GM13977 (cell line): ENCODE measurements around the gene HRAS.

Source experiments
- DNase-seq: peaks from one replicate; pipeline ENCODE4 v3.0.0; 2012; ENCODE audit warnings: low spot score
- in situ Hi-C: fragments of 300-500 bp; cut with MboI; formaldehyde crosslinking; loops from one replicate; pipeline ENCODE4 v1.12.0; 2022; ENCODE audit warnings: low sequenced_read_pairs, low pct_unique_long_range_greater_than_20kb, mixed read lengths, inconsistent platforms; ENCODE audit not compliant: unreplicated experiment
- TF ChIP-seq, protein P1 (sequence below): IDR thresholded peaks from 2 replicates; pipeline ENCODE4 v1.5.1; 2012; ENCODE audit warnings: mild to moderate bottlenecking, control low read depth; ENCODE audit not compliant: insufficient read depth; ENCODE audit errors: extremely low read depth, missing control alignments

HRAS gene

DNA sequence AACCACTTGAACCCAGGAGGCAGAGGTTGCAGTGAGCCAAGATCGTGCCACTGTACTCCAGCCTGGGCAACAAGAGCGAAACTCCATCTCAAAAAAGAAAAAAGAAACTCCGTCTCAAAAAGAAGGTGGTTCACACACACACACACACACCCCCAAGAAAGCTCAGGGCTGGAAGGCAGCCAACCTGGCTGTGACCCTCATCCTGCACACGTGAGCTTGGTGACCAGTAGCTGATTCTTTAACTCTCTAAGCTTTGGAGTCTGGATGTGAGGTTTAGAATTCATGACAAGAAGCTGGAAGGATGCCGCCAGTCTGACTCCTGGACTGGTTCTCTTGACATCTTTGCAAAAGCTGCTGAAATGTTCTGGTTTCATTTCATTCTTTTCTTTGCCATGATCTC is 26.4 kb downstream of the HRAS start:
- in situ Hi-C loops, result no loop called here
- TF ChIP-seq, protein P1, sequence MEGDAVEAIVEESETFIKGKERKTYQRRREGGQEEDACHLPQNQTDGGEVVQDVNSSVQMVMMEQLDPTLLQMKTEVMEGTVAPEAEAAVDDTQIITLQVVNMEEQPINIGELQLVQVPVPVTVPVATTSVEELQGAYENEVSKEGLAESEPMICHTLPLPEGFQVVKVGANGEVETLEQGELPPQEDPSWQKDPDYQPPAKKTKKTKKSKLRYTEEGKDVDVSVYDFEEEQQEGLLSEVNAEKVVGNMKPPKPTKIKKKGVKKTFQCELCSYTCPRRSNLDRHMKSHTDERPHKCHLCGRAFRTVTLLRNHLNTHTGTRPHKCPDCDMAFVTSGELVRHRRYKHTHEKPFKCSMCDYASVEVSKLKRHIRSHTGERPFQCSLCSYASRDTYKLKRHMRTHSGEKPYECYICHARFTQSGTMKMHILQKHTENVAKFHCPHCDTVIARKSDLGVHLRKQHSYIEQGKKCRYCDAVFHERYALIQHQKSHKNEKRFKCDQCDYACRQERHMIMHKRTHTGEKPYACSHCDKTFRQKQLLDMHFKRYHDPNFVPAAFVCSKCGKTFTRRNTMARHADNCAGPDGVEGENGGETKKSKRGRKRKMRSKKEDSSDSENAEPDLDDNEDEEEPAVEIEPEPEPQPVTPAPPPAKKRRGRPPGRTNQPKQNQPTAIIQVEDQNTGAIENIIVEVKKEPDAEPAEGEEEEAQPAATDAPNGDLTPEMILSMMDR, result no peak
- no peak for DNase-seq

DNA sequence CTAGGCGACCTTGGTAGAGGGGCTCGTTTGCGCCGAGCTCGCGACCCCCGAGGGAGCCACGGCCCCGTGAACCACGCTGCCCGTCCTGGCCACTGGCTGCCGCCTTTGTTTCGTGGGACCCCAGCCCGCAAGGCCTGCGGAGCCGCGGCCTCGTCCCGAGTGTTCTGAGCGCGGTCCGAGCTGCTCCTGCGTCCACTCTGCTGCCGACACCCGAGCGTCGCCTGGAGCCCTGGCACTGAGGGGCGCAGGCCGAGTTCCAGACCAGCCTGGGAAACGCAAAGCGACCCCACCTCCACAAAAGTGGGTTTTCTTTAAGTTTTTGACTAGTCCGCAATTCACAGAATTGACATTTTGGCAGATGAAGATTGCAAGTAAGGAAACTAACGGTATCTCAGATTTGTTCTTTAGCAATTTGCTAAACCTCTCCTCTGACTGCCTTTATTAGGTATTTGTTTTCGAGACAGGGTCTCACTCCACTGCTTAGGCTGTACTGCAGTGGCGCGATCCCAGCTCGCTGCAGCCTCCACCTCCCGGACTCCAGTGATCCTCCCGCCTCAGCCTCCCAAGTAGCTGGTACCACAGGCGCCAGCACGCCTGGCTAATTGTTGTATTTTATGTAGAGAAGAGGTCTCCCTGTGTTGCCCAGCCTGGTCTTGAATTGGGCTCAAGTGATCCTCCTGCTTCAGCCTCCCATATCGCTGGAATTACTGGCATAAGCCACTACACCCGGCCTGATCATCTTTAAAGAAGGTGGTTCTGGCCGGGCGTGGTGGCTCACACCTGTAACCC is 27.5 kb downstream of the HRAS start:
- in situ Hi-C loops, result no loop called here
- TF ChIP-seq, protein P1, result no peak

GRCh38 chr11:506995-507726 is 28.2 kb downstream of the HRAS start, which contains the start of gene RNH1:
RNH1 (minus strand) TSS chr11:507242; CDS start chr11:502162, 5,080 bp downstream.
- peak; percentile 100 for DNase-seq
- in situ Hi-C loops, result no loop called here
- TF ChIP-seq, protein P1, result no peak

More for the DNA sequence above, 27.5 kb downstream of the HRAS start:
- DNase-seq, result no peak

DNA sequence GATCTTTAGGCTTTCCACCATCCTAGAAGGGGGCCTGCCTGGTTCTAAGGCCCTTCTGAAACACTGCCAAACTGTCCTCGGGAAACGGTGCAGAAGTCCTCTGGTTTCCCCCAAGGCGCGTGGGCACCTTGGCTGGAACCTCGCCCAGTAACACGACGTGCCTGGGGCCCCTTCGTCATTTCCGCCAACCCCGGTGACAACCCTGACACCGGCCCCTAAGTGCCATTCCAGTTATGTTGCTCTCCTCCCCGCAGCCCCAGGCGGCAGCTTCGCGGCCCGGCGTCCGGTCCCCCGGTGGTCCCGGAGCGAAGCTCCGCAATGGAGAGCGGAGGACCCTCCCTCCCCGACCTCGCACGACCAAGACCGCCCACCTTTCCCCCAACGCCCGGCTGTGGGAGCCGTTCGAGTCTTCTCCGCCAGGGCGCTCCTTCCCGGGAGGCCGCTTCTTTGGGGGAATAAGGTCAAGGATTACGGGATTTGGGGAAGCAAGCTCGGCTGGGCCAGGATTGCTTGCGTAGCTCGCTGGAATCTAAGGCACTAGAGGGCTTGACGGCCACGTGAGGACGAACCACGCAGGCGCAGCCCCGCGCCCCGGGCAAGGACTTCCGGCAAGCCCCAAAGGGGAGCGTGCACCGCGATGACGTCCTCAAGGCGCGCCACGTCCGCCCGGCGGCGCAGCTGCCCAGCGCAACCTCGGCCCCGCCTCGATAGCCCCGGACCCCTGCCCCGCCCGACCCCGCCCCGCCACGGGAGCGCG is 29.0 kb downstream of the HRAS start:
- peak; percentile 99 for DNase-seq
- in situ Hi-C loops, result no loop called here
- TF ChIP-seq, protein P1, result no peak

- in situ Hi-C loops, result no loop called here
- TF ChIP-seq, protein P1, result no peak
- DNase-seq, result no peak
Measured at GRCh38 chr11:504994-505344, 30.4 kb downstream of the HRAS start.

GRCh38 chr11:504053-504993 is 31.1 kb downstream of the HRAS start:
- TF ChIP-seq, protein P1, result no peak
- DNase-seq, result peak; percentile 69
- in situ Hi-C loops, result no loop called here
